OCI-LY3 (cell line): ENCODE data around the gene PAX9.

Experiments used
- CTCF ChIP-seq: fragments of 200-600, 300-600 bp; sonication (generic); IDR thresholded peaks from 2 replicates; pipeline ENCODE4 v1.5.1; 2014; ENCODE audit warnings: antibody characterized with exemption, low read length, low read depth
- EZH2phosphoT487 ChIP-seq: fragments of 200-600 bp; shearing (Covaris generic); IDR thresholded peaks from 2 replicates; pipeline ENCODE4 v1.6.1; 2018; ENCODE audit warnings: antibody characterized with exemption, mixed run types, low read depth

GRCh38 chr14:36664322-36665193 lies 2.9 kb downstream of the PAX9 start:
- TF ChIP-seq CTCF (no peak), EZH2phosphoT487 (no peak)
